Parathyroid adenoma (tissue), 2 donors: Measurements from ENCODE around the gene GALNT9.

Experiments
- H2AFZ ChIP-seq: fragments of 300-600 bp; sonication (generic); one replicate; pipeline ENCODE4 v1.7.0; 2017; ENCODE audit warnings: antibody characterized with exemption, mild to moderate bottlenecking
- H3K27ac ChIP-seq: fragments of 300-600 bp; sonication (generic); one replicate; pipeline ENCODE4 v1.7.0; 2017
- H3K27me3 ChIP-seq: fragments of 300-600 bp; sonication (generic); one replicate; pipeline ENCODE4 v1.7.0; 2017; ENCODE audit warnings: low read length; ENCODE audit not compliant: control insufficient read depth, insufficient read depth
- H3K36me3 ChIP-seq: fragments of 300-600 bp; sonication (generic); one replicate; pipeline ENCODE4 v1.7.0; 2017; ENCODE audit warnings: low read length; ENCODE audit not compliant: control insufficient read depth, insufficient read depth
- H3K4me1 ChIP-seq: fragments of 300-600 bp; sonication (generic); one replicate; pipeline ENCODE4 v1.7.0; 2017; ENCODE audit warnings: control low read depth
- H3K4me2 ChIP-seq: fragments of 300-600 bp; sonication (generic); one replicate; pipeline ENCODE4 v1.7.0; 2017; ENCODE audit warnings: low read length
- H3K4me3 ChIP-seq: fragments of 300-600 bp; sonication (generic); one replicate; pipeline ENCODE4 v1.7.0; 2017; ENCODE audit warnings: low read depth, low read length
- H3K79me2 ChIP-seq: fragments of 300-600 bp; sonication (generic); one replicate; pipeline ENCODE4 v1.7.0; 2017; ENCODE audit warnings: control low read depth
- H3K9ac ChIP-seq: fragments of 300-600 bp; sonication (generic); one replicate; pipeline ENCODE4 v1.7.0; 2017; ENCODE audit warnings: mild to moderate bottlenecking
- H3K9me3 ChIP-seq: fragments of 300-600 bp; sonication (generic); one replicate; pipeline ENCODE4 v1.7.0; 2017; ENCODE audit warnings: low read length; ENCODE audit not compliant: control insufficient read depth
- CTCF ChIP-seq: fragments of 300-600 bp; sonication (generic); IDR thresholded peaks from one replicate; pipeline ENCODE4 v1.7.0; 2017; ENCODE audit warnings: antibody characterized with exemption, mild to moderate bottlenecking
- donor health status: primary hyperparathyroidism.

The GALNT9 gene

GRCh38 chr12:132287391-132288238 is 41.8 kb downstream of the GALNT9 start:
- Histone ChIP-seq H3K9me3 (no peaks in the 10 kb centered on the region), H3K79me2 (no peaks in the 10 kb centered on the region), H3K4me3 (no peak overlapping the region), H3K27ac (no peak overlapping the region), H3K4me1 (peaks cover 16% of the 10 kb centered on the region), H2AFZ (no peak overlapping the region), H3K27me3 (no peaks in the 10 kb centered on the region), H3K9ac (no peak overlapping the region), H3K36me3 (no peaks in the 10 kb centered on the region), H3K4me2 (no peak overlapping the region)
- no peak for TF ChIP-seq CTCF

- Histone ChIP-seq H3K9me3 (no peaks in the 10 kb centered on the region), H3K79me2 (no peaks in the 10 kb centered on the region), H3K4me3 (no peak overlapping the region), H2AFZ (no peak overlapping the region), H3K9ac (no peak overlapping the region), H3K27me3 (no peaks in the 10 kb centered on the region), H3K36me3 (no peaks in the 10 kb centered on the region), H3K4me2 (no peak overlapping the region), H3K4me1 (peaks cover 23% of the 10 kb centered on the region), H3K27ac (no peak overlapping the region)
- no peak for TF ChIP-seq CTCF
These were observed 42.5 kb downstream of the GALNT9 start for GRCh38 chr12:132286912-132287311.

- H2AFZ ChIP-seq = peak overlapping the region; percentile 2
- H3K9me3 ChIP-seq = no peaks in the 10 kb centered on the region
- peak overlapping the region; percentile 93 for H3K4me2 ChIP-seq
- no peak overlapping the region for H3K9ac ChIP-seq
- H3K27ac ChIP-seq = peak overlapping the region; percentile 99
- no peak for TF ChIP-seq CTCF
- no peaks in the 10 kb centered on the region for H3K27me3 ChIP-seq
- no peaks in the 10 kb centered on the region for H3K79me2 ChIP-seq
- no peaks in the 10 kb centered on the region for H3K36me3 ChIP-seq
- H3K4me3 ChIP-seq = peak overlapping the region; percentile 53
- H3K4me1 ChIP-seq = peaks cover 29% of the 10 kb centered on the region
These were observed 43.3 kb downstream of the GALNT9 start for GRCh38 chr12:132285991-132286681.

GRCh38 chr12:132284827-132285741 is 44.3 kb downstream of the GALNT9 start:
- TF ChIP-seq CTCF = no peak
- Histone ChIP-seq H3K4me3 (peak overlapping the region; percentile 53), H3K27ac (peak overlapping the region; percentile 99), H3K27me3 (no peaks in the 10 kb centered on the region), H3K36me3 (no peaks in the 10 kb centered on the region), H3K79me2 (no peaks in the 10 kb centered on the region), H3K9me3 (no peaks in the 10 kb centered on the region), H3K4me2 (peak overlapping the region; percentile 93), H3K4me1 (peaks cover 36% of the 10 kb centered on the region), H3K9ac (peak overlapping the region; percentile 32), H2AFZ (peak overlapping the region; percentile 2)
